GM18873 (cell line): ENCODE data around the gene CAPRIN1.
"Not testable (repeated sequence)": the region's sequence is repeated elsewhere in the genome, so short reads cannot be mapped to it uniquely, and the experiment has no call there.

ENCODE experiments used
- ATAC-seq: cut with Tn5 transposase; IDR thresholded peaks from one replicate; pipeline ENCODE4 v1.9.1; 2021; ENCODE audit warnings: mild to moderate bottlenecking, moderate library complexity, moderate number of reproducible peaks; ENCODE audit not compliant: unreplicated experiment, low FRiP score

CAPRIN1 gene

GRCh38 chr11:34049028-34049427 lies 2.5 kb upstream of the CAPRIN1 start:
- ATAC-seq: no peak

GRCh38 chr11:34050581-34051348 lies 766 bp upstream of the CAPRIN1 start:
- ATAC-seq: no peak

- peak; percentile 25 for ATAC-seq
Observed at GRCh38 chr11:34052036-34052607, 591 bp downstream of the CAPRIN1 start.

GRCh38 chr11:34052608-34053160 lies 1.2 kb downstream of the CAPRIN1 start:
- no peak for ATAC-seq

GRCh38 chr11:34053161-34053686 lies 1.7 kb downstream of the CAPRIN1 start:
- ATAC-seq: peak; percentile 41

GRCh38 chr11:34054351-34054750 lies 2.8 kb downstream of the CAPRIN1 start:
- ATAC-seq: not testable (repeated sequence)

- no peak for ATAC-seq
Observed at GRCh38 chr11:34055218-34056000, 3.9 kb downstream of the CAPRIN1 start.

- ATAC-seq: no peak
Observed at GRCh38 chr11:34056672-34057071, 5.1 kb downstream of the CAPRIN1 start.

- ATAC-seq: no peak
Observed at GRCh38 chr11:34063061-34063795, 11.7 kb downstream of the CAPRIN1 start.

- ATAC-seq: no peak
Observed at GRCh38 chr11:34064291-34064690, 12.8 kb downstream of the CAPRIN1 start.

GRCh38 chr11:34065505-34066203 lies 14.1 kb downstream of the CAPRIN1 start:
- ATAC-seq: no peak

GRCh38 chr11:34066766-34067165 lies 15.2 kb downstream of the CAPRIN1 start:
- not testable (repeated sequence) for ATAC-seq

GRCh38 chr11:34067383-34068065 lies 16.0 kb downstream of the CAPRIN1 start:
- no peak for ATAC-seq

GRCh38 chr11:34068111-34068510 lies 16.6 kb downstream of the CAPRIN1 start:
- ATAC-seq: no peak

- not testable (repeated sequence) for ATAC-seq
Observed at GRCh38 chr11:34071306-34071705, 19.8 kb downstream of the CAPRIN1 start.

GRCh38 chr11:34072041-34072440 lies 20.5 kb downstream of the CAPRIN1 start:
- no peak for ATAC-seq

- no peak for ATAC-seq
Observed at GRCh38 chr11:34072832-34073231, 21.3 kb downstream of the CAPRIN1 start.

GRCh38 chr11:34074391-34074790 lies 22.9 kb downstream of the CAPRIN1 start:
- no peak for ATAC-seq
